Motor neuron (in vitro differentiated cells): ENCODE results near the gene CRY2. TPM values are rescaled to one million over a fixed set of nuclear protein-coding genes. Genes with fewer than 3 reads are reported as not detected.
"Not testable (repeated sequence)": the region's sequence is repeated elsewhere in the genome, so short reads cannot be mapped to it uniquely, and the experiment has no call there.

ENCODE experiments used
- ATAC-seq, 8 experiments: fragments of 200-7000 bp; cut with Tn5 transposase; replicated peaks in 6 of 8; 2 replicates each; pipeline ENCODE4 v1.8.0; 2021; ENCODE audit warnings: mild to moderate bottlenecking in 8 of 8, moderate library complexity in 8 of 8
- H3K27ac ChIP-seq, 2 donors: fragments of 250-450 bp; sonication (Bioruptor Pico); 2 replicates each; pipeline ENCODE4 v1.9.0; 2021; ENCODE audit warnings: antibody characterized with exemption in 2 of 2, mild to moderate bottlenecking in 2 of 2, moderate library complexity in 1 of 2
- H3K4me1 ChIP-seq, 2 donors: fragments of 250-450 bp; sonication (Bioruptor Pico); replicated peaks in 1 of 2; 2 replicates each; pipeline ENCODE4 v1.6.1; 2021; ENCODE audit warnings: antibody characterized with exemption in 2 of 2, mild to moderate bottlenecking in 2 of 2, moderate library complexity in 1 of 2
- H3K4me3 ChIP-seq, 5 donors: fragments of 250-450 bp; sonication (Bioruptor Pico); 2 replicates each; pipeline ENCODE4 v1.9.0; 2021; ENCODE audit warnings: antibody characterized with exemption in 5 of 5, mild to moderate bottlenecking in 5 of 5, moderate library complexity in 4 of 5
- WGBS, 10 experiments: fragments of 450-650 bp; shearing (Covaris generic); methylation state at CpG; one replicate each; pipeline ENCODE4 v1.0.0; 2022; 5-methylcytosine and 5-hydroxymethylcytosine counted together
- in situ Hi-C, 9 experiments: fragments of 400-800 bp; cut with MboI; loops; one replicate each; pipeline ENCODE4 v1.15.0; 2021; ENCODE audit warnings: low sequenced_read_pairs in 9 of 9, low pct_unique_long_range_greater_than_20kb in 2 of 9; ENCODE audit not compliant: unreplicated experiment in 9 of 9
- total RNA-seq, 8 experiments: library from RNA; unstranded; fragments of 300-600 nt; gene quantifications; 2 replicates each; pipeline versions ENCODE4 v1.2.3 to v1.2.4, GENCODE V29; 2022

The CRY2 gene
- total RNA-seq, 8 experiments from 2014 or later, result 11.3 to 35.7 (median 22.3) TPM

DNA sequence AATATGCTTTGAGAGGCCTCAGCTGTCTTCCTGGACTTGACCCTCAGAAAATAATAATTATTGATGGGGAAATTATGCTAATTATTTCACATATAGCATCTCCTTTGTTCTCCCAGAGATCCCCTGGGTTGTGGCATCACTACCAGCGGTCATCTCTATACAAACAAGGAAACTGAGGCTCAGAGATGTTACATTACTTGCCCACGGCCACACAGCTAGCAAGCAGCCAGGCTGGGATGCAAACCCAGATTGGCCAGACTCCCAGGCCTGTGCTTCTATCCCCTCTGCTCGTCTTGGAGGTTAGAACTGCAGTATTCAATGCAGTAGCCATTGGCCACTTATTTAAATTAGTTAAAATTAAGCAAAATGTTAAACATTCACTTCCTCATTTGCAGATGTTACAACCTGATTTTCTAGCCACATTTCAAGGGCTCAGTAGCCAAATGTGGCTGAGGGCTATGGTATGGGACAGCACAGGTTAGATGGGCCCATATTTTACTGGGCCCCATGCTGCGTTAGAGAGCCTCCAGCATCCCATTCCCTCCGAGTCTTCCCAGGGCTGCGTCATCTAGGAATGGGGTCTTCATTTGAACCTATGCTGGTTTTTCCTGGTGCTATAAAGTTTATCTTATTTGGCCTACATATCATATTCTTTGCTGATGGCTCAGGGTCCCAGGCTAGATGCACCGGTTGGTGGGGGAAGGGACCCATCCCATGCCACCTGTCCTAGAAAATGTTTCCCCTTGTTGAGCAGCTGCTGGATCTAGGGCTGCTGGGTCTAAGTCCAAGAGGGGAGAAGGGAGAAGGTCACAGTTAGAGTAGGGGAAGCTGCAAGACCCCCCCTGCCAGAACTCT, 40.1 kb upstream of the CRY2 start:
- Histone ChIP-seq H3K27ac (no peak overlapping the region), H3K4me3 (peak overlapping the region; percentile 2 to 65 (median 58)), H3K4me1 (peaks cover 20 to 22% of the 10 kb centered on the region in 2 donors)
- no peak for ATAC-seq
- in situ Hi-C loops, result no loop called here
- 55 to 80% (median 70%) methylated on average over 3 to 5 of the region's 7 CpGs; no CpG with 5 or more reads in 4 of the 10 experiments for WGBS, 10 experiments

DNA sequence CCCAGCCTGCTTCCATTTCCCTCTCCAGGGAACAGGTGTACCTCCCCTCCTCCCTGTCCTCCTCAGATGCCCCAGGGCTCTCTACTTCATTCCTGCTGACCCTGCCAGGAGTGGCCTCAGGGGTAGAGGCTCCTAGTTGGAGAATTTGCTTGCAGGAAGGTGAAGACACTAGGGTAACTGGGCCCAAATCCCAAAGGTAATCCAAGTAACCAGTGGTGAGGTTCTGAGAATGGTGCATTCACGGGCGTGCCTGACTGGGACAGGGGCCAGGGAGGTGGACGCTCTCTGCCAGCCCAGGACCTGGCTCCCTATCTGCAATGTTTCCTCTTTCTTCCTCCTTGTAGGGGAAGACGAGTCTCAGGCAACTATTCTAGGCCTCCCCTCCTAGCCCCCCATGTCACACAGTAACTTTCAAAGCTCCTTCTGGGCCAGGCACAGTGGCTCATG, 39.5 kb upstream of the CRY2 start:
- WGBS, 10 experiments, result 50 to 100% (median 73%) methylated on average over 1 to 3 of the region's 4 CpGs; no CpG with 5 or more reads in 6 of the 10 experiments
- Histone ChIP-seq H3K4me3 (peak overlapping the region in 1 of 5 donors; percentile 62), H3K27ac (no peak overlapping the region), H3K4me1 (peaks cover 20 to 27% of the 10 kb centered on the region in 2 donors)
- no peak for ATAC-seq
- in situ Hi-C loops, result no loop called here

DNA sequence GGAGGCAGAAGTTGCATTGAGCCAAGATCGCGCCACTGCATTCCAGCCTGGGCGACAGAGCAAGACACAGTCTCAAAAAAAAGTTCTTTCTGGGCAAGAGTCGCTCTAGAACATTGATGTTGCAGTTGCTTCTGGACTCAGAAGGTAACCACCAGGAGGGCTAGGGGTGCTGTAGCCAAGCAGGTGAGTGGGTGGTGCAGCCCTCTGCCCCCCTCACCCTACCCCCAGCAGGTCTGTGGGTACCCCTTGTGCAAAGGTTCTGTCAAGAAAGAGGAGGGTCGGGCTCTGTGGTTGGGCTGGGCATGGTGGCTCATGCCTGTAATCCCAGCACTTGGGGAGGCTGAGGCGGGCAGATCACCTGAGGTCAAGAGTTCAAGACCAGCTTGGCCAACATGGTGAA, 38.8 kb upstream of the CRY2 start:
- ATAC-seq, H3K4me3 ChIP-seq, in situ Hi-C loops, H3K27ac ChIP-seq: not testable (repeated sequence)
- 84 to 100% (median 100%) methylated on average over 1 to 5 of the region's 6 CpGs; no CpG with 5 or more reads in 3 of the 10 experiments for WGBS, 10 experiments
- peaks cover 20 to 29% of the 10 kb centered on the region in 2 donors for H3K4me1 ChIP-seq

DNA sequence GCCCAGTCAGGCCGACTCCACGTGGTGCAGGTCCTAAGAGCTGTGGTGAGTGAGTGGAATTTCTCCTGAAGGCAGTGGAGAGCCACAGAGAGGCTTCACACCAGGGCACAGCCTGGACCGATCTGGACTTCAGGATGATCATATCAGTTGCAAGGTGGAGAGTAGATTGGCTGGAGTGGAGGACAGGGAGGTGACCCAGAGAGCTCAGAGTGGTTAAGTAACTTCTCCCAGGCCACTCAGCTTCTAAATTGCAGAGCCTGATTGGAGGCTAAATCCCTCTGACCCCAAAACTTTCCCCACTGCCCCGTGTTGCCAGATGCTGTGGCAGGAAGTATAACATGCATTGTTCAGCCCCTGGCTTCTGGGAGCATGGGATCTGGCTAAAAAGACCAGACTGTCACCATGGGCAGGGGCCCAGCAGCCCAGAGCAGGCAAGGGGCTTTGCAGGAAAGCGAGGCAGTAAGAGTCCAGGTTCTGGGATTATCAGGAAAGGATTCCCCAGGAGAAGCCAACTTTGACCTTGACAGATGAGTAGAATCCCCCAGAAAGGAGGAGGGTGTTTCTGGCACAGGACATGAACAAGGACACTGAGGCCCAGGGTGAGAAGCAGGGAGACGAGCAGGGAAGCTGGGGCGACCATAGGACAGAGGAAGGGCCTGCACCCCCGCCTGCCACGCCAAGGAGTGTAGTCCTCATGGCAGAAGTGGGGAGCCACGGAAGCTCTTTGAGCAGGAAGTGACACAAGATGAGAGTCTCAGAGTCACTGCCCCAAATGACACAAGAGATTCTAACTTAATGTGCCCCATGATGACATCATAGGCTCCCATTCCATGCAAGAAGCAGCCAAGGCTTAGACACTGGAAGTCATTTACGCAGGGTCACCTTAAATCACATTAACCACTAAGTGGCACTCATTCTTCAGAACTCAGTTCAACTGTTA, 37.5 kb upstream of the CRY2 start:
- ATAC-seq, result peak in 1 of 8 experiments; percentile 3
- Histone ChIP-seq H3K4me3 (no peak overlapping the region), H3K27ac (no peak overlapping the region), H3K4me1 (peaks cover 20 to 29% of the 10 kb centered on the region in 2 donors)
- in situ Hi-C loops, result no loop called here
- 71 to 80% (median 75%) methylated on average over 1 to 5 of the region's 11 CpGs; no CpG with 5 or more reads in 4 of the 10 experiments for WGBS, 10 experiments

DNA sequence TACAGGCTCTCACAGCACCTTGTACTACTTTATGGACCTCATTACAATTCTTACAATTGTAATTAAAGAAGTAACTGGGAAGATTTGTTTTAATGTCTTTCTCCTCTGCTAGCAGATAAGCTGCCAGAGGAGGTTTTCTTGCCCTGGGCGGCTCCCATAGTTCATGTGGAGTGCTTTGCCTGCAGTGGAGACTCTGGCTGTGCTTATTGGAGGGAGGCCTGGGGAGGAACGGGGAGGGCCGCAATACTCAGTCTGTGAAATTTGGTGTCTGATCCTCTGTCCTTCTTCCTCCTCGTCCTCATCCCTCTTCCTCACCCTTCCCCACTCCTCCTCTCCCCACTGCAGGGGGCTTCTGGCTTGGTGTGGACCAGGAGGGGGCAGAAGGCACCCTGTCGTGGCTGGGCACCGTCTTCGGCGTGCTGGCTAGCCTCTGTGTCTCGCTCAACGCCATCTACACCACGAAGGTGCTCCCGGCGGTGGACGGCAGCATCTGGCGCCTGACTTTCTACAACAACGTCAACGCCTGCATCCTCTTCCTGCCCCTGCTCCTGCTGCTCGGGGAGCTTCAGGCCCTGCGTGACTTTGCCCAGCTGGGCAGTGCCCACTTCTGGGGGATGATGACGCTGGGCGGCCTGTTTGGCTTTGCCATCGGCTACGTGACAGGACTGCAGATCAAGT, 36.7 kb upstream of the CRY2 start:
- in situ Hi-C loops, result no loop called here
- peaks cover 20 to 29% of the 10 kb centered on the region in 2 donors for H3K4me1 ChIP-seq
- H3K4me3 ChIP-seq, result no peak overlapping the region
- ATAC-seq, result no peak
- H3K27ac ChIP-seq, result no peak overlapping the region
- 80 to 100% (median 91%) methylated on average over 1 to 13 of the region's 23 CpGs; no CpG with 5 or more reads in 3 of the 10 experiments for WGBS, 10 experiments

DNA sequence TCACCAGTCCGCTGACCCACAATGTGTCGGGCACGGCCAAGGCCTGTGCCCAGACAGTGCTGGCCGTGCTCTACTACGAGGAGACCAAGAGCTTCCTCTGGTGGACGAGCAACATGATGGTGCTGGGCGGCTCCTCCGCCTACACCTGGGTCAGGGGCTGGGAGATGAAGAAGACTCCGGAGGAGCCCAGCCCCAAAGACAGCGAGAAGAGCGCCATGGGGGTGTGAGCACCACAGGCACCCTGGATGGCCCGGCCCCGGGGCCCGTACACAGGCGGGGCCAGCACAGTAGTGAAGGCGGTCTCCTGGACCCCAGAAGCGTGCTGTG, 36.2 kb upstream of the CRY2 start:
- Histone ChIP-seq H3K4me3 (no peak overlapping the region), H3K4me1 (peaks cover 19 to 24% of the 10 kb centered on the region in 2 donors), H3K27ac (no peak overlapping the region)
- WGBS, 10 experiments, result 85 to 100% (median 100%) methylated on average over 1 to 4 of the region's 17 CpGs; no CpG with 5 or more reads in 7 of the 10 experiments
- in situ Hi-C loops, result no loop called here
- ATAC-seq, result peak in 1 of 8 experiments; percentile 7

DNA sequence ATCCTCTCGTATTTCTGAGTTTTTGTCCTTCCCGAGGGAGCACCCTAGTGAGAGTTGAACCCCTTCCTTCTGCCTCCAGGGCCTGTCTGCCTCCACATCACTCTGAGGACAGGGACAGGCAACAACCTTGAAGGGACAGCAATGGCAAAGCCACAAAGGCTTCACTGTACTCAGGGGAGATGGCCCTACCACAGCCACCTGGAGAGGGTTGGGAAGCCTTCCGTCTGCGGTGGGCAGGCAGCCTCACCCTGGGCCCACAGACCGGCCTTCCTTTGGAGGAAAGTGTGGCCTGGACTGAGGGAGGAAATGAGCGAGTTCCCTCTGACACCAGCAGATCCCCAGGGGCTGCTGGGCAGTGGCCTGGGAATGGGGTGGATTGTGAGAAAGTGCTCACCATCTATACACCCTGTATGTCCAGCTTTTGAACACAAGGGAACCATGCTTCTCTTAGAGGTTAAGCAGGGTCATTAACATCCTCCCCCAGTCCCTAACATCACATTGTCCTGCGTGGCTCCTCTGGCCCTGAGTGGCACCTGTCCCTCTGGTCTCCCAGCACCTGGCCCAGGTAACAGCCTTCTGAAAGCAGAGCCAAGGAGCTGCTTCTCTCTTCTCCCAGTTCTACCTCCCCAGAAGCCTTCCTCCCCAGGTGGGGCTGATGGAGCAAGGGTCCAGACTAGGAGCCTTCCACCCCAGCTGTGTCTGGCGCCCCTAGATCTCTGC, 35.5 kb upstream of the CRY2 start:
- in situ Hi-C loops, result no loop called here
- H3K4me3 ChIP-seq, result no peak overlapping the region
- H3K27ac ChIP-seq, result no peak overlapping the region
- ATAC-seq, result no peak
- 80 to 100% (median 90%) methylated on average over 1 to 5 of the region's 8 CpGs; no CpG with 5 or more reads in 3 of the 10 experiments for WGBS, 10 experiments
- peaks cover 13 to 18% of the 10 kb centered on the region in 2 donors for H3K4me1 ChIP-seq

DNA sequence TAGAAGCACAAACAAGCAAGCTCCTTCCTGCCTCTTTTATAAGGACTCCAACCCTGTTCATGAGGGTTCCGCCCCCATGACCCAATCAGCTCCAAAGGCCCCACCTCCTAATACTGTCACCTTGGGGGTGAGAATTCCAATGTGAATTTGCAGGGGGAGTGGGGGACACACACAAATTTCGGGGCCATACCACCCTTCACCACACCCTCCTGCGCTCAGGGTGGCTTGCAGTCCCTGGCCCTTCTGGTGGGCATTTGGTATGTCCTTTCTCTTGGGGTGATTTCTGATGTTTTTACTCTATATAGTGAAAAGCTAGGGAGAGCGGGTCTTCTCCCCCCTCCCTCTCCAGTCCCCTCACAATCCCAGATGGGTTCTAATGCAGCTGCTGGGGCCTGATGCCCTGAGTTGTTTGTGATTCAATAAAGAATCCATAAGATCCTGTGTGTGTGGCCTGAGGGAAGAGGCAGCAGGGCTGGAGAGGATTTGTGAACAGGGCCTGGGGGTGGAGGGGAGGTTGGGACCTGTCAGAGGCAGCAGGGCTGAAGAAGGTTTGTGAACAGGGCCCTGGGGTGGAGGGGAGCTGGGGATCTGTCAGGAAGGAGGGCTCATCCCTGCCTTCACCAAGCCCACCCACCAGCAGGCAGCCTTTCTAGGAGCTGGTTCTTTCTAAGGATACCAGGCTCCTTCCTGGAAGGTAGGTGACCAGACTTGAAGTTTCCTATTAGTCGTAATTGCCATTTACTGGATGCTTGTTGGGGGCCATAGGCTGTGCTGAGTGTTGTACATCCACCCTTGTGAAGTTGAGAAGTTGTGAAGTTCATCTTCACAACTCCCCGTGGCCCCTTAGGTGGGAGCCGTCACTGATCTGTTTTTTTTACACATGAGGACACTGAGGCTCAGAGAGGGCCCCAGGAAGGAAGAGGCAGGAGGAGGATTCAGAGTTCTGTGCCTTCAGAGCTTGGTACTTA, 34.4 kb upstream of the CRY2 start:
- ATAC-seq, result no peak
- in situ Hi-C loops, result no loop called here
- H3K4me3 ChIP-seq, result no peak overlapping the region
- H3K27ac ChIP-seq, result no peak overlapping the region
- H3K4me1 ChIP-seq, result peaks cover 1 to 7% of the 10 kb centered on the region in 2 donors
- 20 to 100% (median 79%) methylated on average over 1 to 3 of the region's 7 CpGs; no CpG with 5 or more reads in 2 of the 10 experiments for WGBS, 10 experiments

DNA sequence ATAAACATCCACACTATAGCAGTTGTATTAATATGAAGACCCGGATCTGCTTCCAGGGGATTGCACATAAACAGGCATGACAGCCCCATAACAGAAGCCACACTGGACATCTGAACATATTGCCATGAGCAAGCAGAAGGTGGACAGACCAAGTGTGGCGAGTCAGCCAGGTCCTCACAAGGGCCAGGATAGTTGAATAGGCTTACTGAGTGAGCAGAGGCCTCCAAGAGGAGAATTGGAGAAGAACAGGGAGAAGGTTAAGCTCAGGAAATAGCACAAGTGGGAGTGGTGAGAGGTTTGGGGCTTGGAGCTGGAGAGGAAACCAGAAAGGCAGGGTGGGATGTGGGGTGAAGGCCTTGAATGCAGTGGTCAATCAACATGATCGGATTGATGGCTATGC, 31.5 kb upstream of the CRY2 start:
- in situ Hi-C loops, result no loop called here
- WGBS, 10 experiments, result 45 to 100% (median 67%) methylated on average over 1 to 3 of the region's 3 CpGs; no CpG with 5 or more reads in 3 of the 10 experiments
- no peak overlapping the region for H3K4me3 ChIP-seq
- H3K27ac ChIP-seq, result no peak overlapping the region
- ATAC-seq, result peak in 5 of 8 experiments; percentile 12 to 75 (median 55)
- H3K4me1 ChIP-seq, result peaks cover 0 to 7% of the 10 kb centered on the region in 2 donors

DNA sequence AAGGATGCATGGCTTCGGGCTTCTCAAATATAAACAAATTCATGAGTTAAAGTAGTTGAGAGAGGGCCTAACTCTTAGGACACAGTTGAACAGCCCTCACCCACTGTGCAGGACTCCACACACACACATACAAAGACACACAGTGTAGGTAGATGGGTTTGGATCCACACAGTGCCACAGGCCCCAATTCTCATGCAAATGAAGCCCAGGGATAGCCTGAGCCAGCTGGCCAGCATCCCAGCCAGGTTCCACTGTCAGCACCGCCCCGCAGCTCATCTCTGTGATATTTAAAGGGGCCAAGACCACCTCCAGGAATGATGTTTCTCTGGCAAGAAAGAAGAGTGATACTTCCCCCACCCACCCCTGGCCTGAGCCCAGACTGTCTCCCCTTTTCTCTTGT, 30.7 kb upstream of the CRY2 start:
- ATAC-seq, result peak; percentile 13 to 94 (median 91)
- peaks cover 0 to 7% of the 10 kb centered on the region in 2 donors for H3K4me1 ChIP-seq
- in situ Hi-C loops, result no loop called here
- WGBS, 10 experiments, result 28 to 100% (median 61%) methylated on average over 1 to 3 of the region's 3 CpGs; no CpG with 5 or more reads in 3 of the 10 experiments
- no peak overlapping the region for H3K4me3 ChIP-seq
- H3K27ac ChIP-seq, result no peak overlapping the region

DNA sequence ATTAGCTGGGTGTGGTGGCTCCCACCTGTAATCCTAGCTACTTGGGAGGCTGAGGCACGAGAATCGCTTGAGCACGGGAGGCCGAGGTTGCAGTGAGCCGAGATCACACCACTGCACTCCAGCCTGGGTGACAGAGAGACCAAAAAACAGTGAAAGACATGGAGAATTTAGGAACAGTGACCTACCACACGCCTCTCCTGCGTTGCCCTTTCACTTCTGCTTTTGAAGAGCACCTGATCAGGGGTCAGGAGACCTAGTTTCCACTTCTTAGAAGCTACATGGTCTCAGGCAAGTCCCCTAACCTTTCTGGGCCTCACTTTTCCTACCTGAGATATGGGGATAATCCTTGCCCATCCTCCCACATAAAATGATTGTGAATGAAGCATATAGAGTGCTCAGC, 30.1 kb upstream of the CRY2 start:
- 50 to 100% (median 95%) methylated on average over 1 to 6 of the region's 7 CpGs; no CpG with 5 or more reads in 1 of the 10 experiments for WGBS, 10 experiments
- H3K4me3 ChIP-seq, result no peak overlapping the region
- no peak for ATAC-seq
- H3K4me1 ChIP-seq, result peaks cover 0 to 7% of the 10 kb centered on the region in 2 donors
- H3K27ac ChIP-seq, result no peak overlapping the region
- in situ Hi-C loops, result no loop called here
